ENCODE data around the gene SERINC3.

- TF ChIP-seq CTCF (IDR thresholded peaks at IDR 0.05; ENCODE audit: extremely low read depth in 1 of 2, insufficient read depth in 1 of 2, low read depth in 1 of 2, low read length in 2 of 2) (no peak), EZH2 (IDR thresholded peaks at IDR 0.05; ENCODE audit: borderline replicate concordance, low read depth, low read length, severe bottlenecking) (no peak), POLR2AphosphoS5 (IDR thresholded peaks at IDR 0.05; ENCODE audit: insufficient read depth, low read depth, low read length) (no peak), MYC (IDR thresholded peaks at IDR 0.05; ENCODE audit: low read depth, low read length) (no peak), JUN (IDR thresholded peaks at IDR 0.05; ENCODE audit: borderline replicate concordance, insufficient read depth, insufficient read length, low read depth) (no peak)
Observed at GRCh38 chr20:44532259-44532980, 10.6 kb upstream of the SERINC3 start.

All from endothelial cell of umbilical vein (primary cell).